HL-60/S4 treated with retinoic acid at 250 ng/mL for 4 days and 3 days (cell line): Measurements from ENCODE around the gene DEFB121.
"Not testable (repeated sequence)": the region's sequence is repeated elsewhere in the genome, so short reads cannot be mapped to it uniquely, and the experiment has no call there.

Source experiments
- in situ Hi-C: fragments of 300-500 bp; cut with MboI; formaldehyde crosslinking; loops from 2 replicates; pipeline ENCODE4 v1.7.0; 2022; ENCODE audit warnings: low sequenced_read_pairs

DEFB121 gene

GRCh38 chr20:31364272-31364671 lies 41.7 kb downstream of the DEFB121 start:
- in situ Hi-C loops = not testable (repeated sequence)

DNA sequence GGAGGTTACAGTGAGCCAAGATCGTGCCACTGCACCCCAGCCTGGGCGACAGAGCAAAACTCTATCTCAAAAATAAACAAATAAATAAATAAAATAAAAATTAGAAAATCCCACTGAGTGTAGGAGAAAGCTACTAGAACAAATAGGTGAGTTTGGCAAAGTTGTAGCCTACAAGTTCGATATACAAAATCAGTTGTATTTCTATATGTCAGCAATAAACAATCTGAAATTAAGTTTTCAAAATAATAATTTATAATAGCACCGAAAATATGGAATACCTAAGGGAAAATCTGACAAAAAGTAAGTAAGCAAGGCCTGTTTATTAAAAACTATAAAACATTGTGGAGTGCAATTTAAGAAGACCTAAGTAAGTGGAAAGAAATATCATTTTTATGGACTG lies 42.7 kb downstream of the DEFB121 start:
- in situ Hi-C loops = no loop called here

DNA sequence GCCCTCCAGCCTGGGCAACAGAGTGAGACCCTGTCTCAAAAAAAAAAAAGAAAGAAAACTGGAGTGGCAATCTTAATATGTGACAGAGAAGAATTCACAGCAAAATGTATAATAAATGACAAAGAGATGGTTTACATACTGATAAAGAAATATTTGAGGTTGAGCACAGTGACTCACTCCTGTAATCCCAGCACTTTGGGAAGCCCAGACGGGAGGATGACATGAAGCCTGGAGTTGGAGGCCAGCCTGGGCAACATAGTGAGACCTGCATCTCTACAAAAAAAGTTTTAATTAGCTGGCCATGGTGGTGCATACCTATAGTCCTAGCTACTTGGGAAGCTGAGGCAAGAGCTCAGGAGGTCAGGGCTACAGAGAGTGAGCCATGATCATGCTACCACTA lies 50.0 kb downstream of the DEFB121 start:
- in situ Hi-C loops = no loop called here
